ENCODE data around the gene RC3H1.

Gene RC3H1

GRCh38 chr1:173888749-173889148, 133.4 kb downstream of the RC3H1 start:
- POLR2A ChIA-PET = no interaction called here

DNA sequence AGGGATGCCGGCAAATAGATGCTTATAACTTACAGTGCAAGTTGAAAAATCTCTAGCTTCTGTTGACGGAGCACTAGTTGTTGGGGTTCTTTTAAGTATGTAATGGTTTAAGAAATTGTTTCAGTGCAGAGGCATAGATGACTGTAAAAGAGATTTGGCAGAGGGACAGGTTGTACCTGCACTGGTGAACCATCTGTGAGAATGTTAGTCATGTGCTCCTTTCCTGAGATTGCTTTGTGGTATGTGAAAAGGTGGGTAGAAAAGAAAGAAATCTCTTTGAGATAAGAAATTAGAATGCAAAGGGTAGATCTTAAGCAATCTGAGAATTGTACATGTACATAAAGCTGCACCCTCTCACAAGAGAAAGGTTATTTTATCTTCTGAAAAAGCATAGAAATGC, 134.5 kb downstream of the RC3H1 start:
- POLR2A ChIA-PET = interaction anchor here (0.5 kb wide), 1 partner anchor 39 kb away, joined by 3 read pairs; no protein-coding TSS in a partner anchor
- CTCF ChIA-PET = no interaction called here
- TF ChIP-seq CTCF (IDR thresholded peaks at IDR 0.05; ENCODE audit: control extremely low read depth, extremely low read depth, low read depth, missing control alignments) = no peak
- DNase-seq (ENCODE audit: extremely low spot score) = no peak

More at GRCh38 chr1:173888749-173889148, 133.4 kb downstream of the RC3H1 start:
- CTCF ChIA-PET = interaction anchor here (1.2 kb wide), 1 partner anchor 10 kb away, joined by 3 read pairs; no protein-coding TSS in a partner anchor
- no peak for DNase-seq (ENCODE audit: extremely low spot score)
- TF ChIP-seq CTCF (IDR thresholded peaks at IDR 0.05; ENCODE audit: control extremely low read depth, extremely low read depth, low read depth, missing control alignments) = no peak

GRCh38 chr1:173886746-173887611, 135.2 kb downstream of the RC3H1 start:
- DNase-seq (ENCODE audit: extremely low spot score) = no peak
- POLR2A ChIA-PET = no interaction called here
- CTCF ChIA-PET = no interaction called here
- no peak for TF ChIP-seq CTCF (IDR thresholded peaks at IDR 0.05; ENCODE audit: control extremely low read depth, extremely low read depth, low read depth, missing control alignments)

DNA sequence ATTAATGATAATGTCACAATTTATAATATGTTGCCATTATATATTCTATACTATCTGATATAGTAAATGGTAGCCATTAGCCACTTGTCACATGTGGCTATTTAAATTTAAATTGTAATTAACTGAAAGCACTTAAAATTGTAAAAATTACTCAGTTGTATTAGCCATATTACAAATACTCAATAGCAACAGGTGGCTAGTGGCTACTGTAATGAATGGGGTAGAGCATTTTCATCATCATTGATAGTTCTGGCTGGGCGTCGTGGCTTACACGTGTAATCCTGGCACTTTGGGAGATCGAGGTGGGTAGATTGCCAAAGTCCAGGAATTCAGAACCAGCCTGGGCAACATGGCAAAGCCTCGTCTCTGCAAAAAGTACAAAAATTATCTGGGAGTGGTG, 137.5 kb downstream of the RC3H1 start:
- ChIA-PET CTCF (no interaction called here), POLR2A (interaction anchor here (1.0 kb wide), 1 partner anchor 20 kb away, joined by 4 read pairs; no protein-coding TSS in a partner anchor)
- TF ChIP-seq CTCF (IDR thresholded peaks at IDR 0.05; ENCODE audit: control extremely low read depth, extremely low read depth, low read depth, missing control alignments) = no peak
- no peak for DNase-seq (ENCODE audit: extremely low spot score)

Measured in GM10248 (cell line).